Measurements from ENCODE around the gene ESRRG.

Gene ESRRG

DNA sequence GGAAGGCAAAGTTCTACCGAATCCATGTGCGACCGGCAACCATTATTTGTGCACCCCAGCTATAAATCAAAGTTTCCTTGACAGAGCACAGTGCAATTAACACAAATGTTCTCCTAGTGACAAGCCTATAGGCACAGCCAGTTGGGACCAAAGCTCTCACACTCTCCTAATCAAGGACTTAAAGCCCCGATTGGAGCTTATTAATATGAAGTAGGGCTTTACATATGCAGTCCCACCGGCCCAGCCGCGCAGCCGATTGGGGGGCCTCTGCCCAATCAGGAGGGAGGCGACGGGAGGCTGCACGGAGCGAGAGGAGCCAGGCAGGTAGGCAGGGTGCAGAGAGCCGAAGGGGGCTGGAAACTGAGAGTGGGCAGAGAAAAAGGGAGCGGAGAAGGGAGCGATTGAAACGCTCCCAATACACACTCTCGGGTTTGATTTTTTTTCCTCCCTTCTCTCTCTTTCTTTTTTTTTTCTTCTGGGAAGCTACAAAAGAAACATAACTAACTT, at the start of gene ESRRG:
ESRRG (minus strand) TSS at position 156 of the 507 bp plus-strand sequence; CDS start at position 26, 130 bp downstream.
- Histone ChIP-seq H3K27me3 (peaks cover 35% of the 10 kb centered on the region), H3K9me3 (no peaks in the 10 kb centered on the region), H3K4me3 (ENCODE audit: low read depth in 1 of 2, low read length in 1 of 2) (no peak within 1 kb of the TSS), H3K27ac (no peak within 1 kb of the TSS), H3K4me1 (ENCODE audit: control insufficient read depth in 1 of 2, insufficient read depth in 1 of 2, low read depth in 1 of 2, low read length in 1 of 2) (no peaks in the 10 kb centered on the region), H3K36me3 (no peaks in the 10 kb centered on the region)
- TF ChIP-seq, protein P1, sequence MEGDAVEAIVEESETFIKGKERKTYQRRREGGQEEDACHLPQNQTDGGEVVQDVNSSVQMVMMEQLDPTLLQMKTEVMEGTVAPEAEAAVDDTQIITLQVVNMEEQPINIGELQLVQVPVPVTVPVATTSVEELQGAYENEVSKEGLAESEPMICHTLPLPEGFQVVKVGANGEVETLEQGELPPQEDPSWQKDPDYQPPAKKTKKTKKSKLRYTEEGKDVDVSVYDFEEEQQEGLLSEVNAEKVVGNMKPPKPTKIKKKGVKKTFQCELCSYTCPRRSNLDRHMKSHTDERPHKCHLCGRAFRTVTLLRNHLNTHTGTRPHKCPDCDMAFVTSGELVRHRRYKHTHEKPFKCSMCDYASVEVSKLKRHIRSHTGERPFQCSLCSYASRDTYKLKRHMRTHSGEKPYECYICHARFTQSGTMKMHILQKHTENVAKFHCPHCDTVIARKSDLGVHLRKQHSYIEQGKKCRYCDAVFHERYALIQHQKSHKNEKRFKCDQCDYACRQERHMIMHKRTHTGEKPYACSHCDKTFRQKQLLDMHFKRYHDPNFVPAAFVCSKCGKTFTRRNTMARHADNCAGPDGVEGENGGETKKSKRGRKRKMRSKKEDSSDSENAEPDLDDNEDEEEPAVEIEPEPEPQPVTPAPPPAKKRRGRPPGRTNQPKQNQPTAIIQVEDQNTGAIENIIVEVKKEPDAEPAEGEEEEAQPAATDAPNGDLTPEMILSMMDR (IDR thresholded peaks at IDR 0.05): no peak

DNA sequence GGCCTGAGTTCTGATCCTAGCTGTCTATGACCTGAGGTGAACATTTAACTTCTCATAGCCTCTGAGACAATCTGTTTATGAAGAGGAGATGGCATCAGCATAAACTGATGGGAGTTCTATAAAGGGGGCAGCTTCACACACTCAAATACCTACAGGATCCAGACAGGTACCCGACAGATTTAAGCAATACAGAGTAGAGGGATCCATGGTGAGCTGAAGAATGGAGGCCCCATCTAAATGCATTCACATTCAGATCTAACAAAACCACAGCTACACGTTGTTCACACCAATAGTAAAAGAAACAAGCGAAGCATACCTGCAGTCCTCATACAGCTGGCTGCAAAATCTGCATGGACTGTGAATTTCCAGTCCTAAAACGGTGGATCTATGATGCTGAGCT, 48.7 kb upstream of the ESRRG start:
- Histone ChIP-seq H3K27me3 (no peaks in the 10 kb centered on the region), H3K36me3 (no peaks in the 10 kb centered on the region), H3K4me1 (ENCODE audit: control insufficient read depth in 1 of 2, insufficient read depth in 1 of 2, low read depth in 1 of 2, low read length in 1 of 2) (no peaks in the 10 kb centered on the region), H3K9me3 (no peaks in the 10 kb centered on the region), H3K4me3 (ENCODE audit: low read depth in 1 of 2, low read length in 1 of 2) (no peak overlapping the region), H3K27ac (no peak overlapping the region)
- TF ChIP-seq, protein P1 (IDR thresholded peaks at IDR 0.05): no peak

DNA sequence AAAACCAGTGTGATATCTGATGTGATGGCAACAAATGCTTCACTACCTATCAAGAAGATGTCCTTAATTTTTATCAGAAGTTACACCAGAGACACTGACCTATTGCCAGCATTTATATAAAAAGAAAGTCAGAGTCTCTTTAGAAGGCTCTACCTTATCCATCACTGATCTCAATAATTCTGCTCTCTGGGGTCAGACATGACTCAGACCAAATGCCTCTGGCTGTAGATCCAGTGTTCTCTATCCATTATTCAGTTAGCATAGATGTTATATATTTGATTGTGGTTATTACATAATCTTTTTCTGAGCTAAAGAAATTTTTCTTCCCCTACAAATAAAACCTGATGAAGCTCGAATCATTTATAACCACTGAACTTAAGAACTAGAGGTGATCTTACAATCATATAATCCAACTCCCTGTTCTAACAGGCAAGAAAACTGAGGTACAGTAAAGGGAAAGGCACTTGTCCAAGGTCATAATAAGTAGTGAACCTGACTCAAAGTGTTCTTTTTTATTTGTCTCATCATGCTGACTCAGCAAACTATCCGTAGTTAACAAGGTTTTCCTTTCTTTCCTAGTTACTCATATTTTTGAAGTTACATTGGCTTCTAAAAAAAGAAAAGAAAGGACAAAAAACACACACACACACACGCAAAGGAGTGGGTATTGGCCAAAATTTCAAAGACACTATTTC, 43.6 kb upstream of the ESRRG start:
- H3K9me3 ChIP-seq: no peaks in the 10 kb centered on the region

DNA sequence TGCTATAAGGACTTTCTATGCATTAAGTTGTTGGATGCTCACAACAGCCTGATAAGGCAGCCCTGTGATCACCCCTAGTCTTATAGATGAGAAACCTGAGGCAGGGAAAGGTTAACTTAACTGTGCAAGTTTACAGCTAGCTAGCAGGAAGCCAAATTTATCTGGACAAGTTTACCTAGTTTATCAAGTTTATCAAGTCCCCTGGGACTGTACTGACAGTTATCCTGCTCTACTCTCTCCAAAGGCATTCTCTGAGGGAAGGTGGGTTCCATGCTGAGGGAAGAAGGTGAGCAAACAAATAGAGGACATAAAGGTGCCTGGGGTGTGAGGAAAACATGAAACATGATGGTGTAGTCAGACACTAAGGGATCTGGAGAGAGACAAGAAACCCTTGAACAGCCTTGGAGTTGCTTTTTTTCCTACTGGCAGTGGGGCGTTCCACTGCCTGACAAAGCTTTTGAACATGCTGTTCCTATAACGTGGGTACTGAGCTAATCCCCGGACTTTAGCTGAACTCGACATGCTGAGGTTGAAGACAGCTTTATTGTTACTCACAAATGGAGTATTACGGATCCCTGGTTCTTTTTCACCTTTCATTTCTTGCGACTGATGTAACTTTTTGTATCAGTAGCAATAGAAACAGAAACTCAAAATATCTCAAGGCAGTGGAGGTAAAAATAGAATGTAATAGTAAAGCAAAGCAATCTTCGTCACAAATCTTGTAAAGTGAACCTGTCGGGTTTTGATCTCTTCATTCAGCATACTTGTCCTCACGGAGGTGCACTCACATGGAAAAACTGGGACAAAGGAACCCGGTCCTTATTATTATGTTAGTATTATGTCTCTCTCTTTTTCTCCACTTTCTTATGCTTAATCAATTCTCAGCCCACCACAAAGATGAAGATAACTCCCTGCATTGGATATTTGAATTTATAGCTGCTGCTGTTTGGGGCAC, 42.4 kb upstream of the ESRRG start:
- Histone ChIP-seq H3K27me3 (no peaks in the 10 kb centered on the region), H3K4me3 (ENCODE audit: low read depth in 1 of 2, low read length in 1 of 2) (no peak overlapping the region), H3K4me1 (ENCODE audit: control insufficient read depth in 1 of 2, insufficient read depth in 1 of 2, low read depth in 1 of 2, low read length in 1 of 2) (no peaks in the 10 kb centered on the region), H3K36me3 (no peaks in the 10 kb centered on the region), H3K9me3 (no peaks in the 10 kb centered on the region), H3K27ac (no peak overlapping the region)
- TF ChIP-seq, protein P1 (IDR thresholded peaks at IDR 0.05): no peak

More for the DNA sequence above, 43.6 kb upstream of the ESRRG start:
- Histone ChIP-seq H3K27ac (no peak overlapping the region), H3K27me3 (no peaks in the 10 kb centered on the region), H3K36me3 (no peaks in the 10 kb centered on the region), H3K4me3 (ENCODE audit: low read depth in 1 of 2, low read length in 1 of 2) (no peak overlapping the region), H3K4me1 (ENCODE audit: control insufficient read depth in 1 of 2, insufficient read depth in 1 of 2, low read depth in 1 of 2, low read length in 1 of 2) (no peaks in the 10 kb centered on the region)
- TF ChIP-seq, protein P1 (IDR thresholded peaks at IDR 0.05): no peak

DNA sequence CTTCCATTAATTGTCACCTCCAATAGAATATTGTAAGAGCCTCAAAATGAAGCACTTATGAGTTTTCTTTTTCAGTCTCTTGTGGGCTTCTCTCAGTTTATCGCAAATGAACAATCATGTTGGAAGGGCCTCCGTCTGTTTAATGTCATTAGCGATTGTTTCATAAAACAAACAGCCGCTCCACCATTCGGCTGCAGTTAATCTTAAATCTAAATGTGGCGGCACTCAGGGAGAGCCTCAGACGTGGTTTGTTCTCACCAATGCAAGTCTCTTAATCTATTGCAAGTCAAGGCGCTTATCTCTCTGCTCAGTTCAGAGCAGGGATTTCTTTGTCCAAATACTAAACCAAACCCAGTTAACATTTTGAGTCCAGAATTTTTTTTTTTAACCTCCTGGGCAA, 34.9 kb upstream of the ESRRG start:
- TF ChIP-seq, protein P1 (IDR thresholded peaks at IDR 0.05): no peak
- no peaks in the 10 kb centered on the region for H3K27me3 ChIP-seq
- H3K9me3 ChIP-seq: no peaks in the 10 kb centered on the region
- no peaks in the 10 kb centered on the region for H3K36me3 ChIP-seq
- no peaks in the 10 kb centered on the region for H3K4me1 ChIP-seq (ENCODE audit: control insufficient read depth in 1 of 2, insufficient read depth in 1 of 2, low read depth in 1 of 2, low read length in 1 of 2)
- H3K4me3 ChIP-seq (ENCODE audit: low read depth in 1 of 2, low read length in 1 of 2): no peak overlapping the region
- no peak overlapping the region for H3K27ac ChIP-seq
